ENCODE measurements around the gene UQCRHL.
"Not testable (repeated sequence)": the region's sequence is repeated elsewhere in the genome, so short reads cannot be mapped to it uniquely, and the experiment has no call there.

DNA sequence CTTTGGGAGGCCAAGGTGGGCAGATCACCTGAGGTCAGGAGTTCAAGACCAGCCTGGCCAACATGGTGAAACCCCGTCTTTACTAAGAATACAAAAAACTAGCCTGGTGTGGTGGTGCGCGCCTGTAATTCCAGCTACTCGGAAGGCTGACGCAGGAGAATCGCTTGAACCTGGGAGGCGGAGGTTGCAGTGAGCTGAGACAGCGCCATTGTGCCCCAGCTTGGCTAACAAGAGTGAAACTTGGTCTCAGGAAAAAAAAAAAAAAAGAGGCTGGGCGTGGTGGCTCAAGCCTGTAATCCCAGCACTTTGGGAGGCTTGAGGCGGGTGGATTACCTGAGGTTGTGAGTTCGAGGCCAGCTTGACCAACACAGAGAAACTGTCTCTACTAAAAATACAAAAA, 38.6 kb upstream of the UQCRHL start:
- TF ChIP-seq, protein P1, sequence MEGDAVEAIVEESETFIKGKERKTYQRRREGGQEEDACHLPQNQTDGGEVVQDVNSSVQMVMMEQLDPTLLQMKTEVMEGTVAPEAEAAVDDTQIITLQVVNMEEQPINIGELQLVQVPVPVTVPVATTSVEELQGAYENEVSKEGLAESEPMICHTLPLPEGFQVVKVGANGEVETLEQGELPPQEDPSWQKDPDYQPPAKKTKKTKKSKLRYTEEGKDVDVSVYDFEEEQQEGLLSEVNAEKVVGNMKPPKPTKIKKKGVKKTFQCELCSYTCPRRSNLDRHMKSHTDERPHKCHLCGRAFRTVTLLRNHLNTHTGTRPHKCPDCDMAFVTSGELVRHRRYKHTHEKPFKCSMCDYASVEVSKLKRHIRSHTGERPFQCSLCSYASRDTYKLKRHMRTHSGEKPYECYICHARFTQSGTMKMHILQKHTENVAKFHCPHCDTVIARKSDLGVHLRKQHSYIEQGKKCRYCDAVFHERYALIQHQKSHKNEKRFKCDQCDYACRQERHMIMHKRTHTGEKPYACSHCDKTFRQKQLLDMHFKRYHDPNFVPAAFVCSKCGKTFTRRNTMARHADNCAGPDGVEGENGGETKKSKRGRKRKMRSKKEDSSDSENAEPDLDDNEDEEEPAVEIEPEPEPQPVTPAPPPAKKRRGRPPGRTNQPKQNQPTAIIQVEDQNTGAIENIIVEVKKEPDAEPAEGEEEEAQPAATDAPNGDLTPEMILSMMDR (IDR thresholded peaks at IDR 0.05 in 8 of 11, conservative IDR thresholded peaks at IDR 0.05 in 3 of 11): not testable (repeated sequence)
- TF ChIP-seq POLR2AphosphoS5, POLR2A (IDR thresholded peaks at IDR 0.05): not testable (repeated sequence)

Measured in spleen (tissue), 7 donors.